PC-3 (cell line): ENCODE measurements around the gene LUC7L. TPM values are rescaled to one million over a fixed set of nuclear protein-coding genes. Genes with fewer than 3 reads are reported as not detected.

Experiments used
- ATAC-seq: fragments of 200-7000 bp; cut with Tn5 transposase; 2 replicates; pipeline ENCODE4 v1.9.1; 2020; ENCODE audit warnings: mild to moderate bottlenecking, moderate library complexity
- BruUV-seq: library from RNA; stranded (reverse); fragments of 400-500 nt; replicated peaks from 2 replicates; lab custom pipeline; 2021; lab: Mats Ljungman, UMichigan
- CTCF ChIA-PET: fragments of 300-600 bp; sonication (Branson Sonifier 250); formaldehyde crosslinking; loops from one replicate; lab custom pipeline; 2022; ENCODE audit warnings: antibody characterized with exemption; lab: Charles Lee
- POLR2A ChIA-PET: fragments of 300-600 bp; sonication (Branson Sonifier 250); formaldehyde crosslinking; loops from one replicate; lab custom pipeline; 2022; ENCODE audit warnings: antibody characterized with exemption; ENCODE audit not compliant: unreplicated experiment; lab: Charles Lee
- DNase-seq: peaks from one replicate; pipeline ENCODE4 v3.0.0-alpha.2; 2015
- H2AFZ ChIP-seq: fragments of 300-600 bp; sonication (generic); 2 replicates; pipeline ENCODE4 v1.6.0; 2016; ENCODE audit warnings: antibody characterized with exemption, low read length
- H3F3A ChIP-seq: fragments of 300-600 bp; sonication (generic); one replicate; pipeline ENCODE4 v1.6.0; 2017; ENCODE audit warnings: antibody characterized with exemption, low read length, control low read depth, mild to moderate bottlenecking; ENCODE audit not compliant: unreplicated experiment
- H3K27ac ChIP-seq: fragments of 300-600 bp; sonication (generic); 2 replicates; pipeline ENCODE4 v1.5.1; 2016; ENCODE audit warnings: mild to moderate bottlenecking, low read length
- H3K27me3 ChIP-seq: fragments of 300-600 bp; sonication (generic); 2 replicates; pipeline ENCODE4 v1.6.1; 2016; ENCODE audit warnings: low read length, mixed read lengths
- H3K36me3 ChIP-seq: fragments of 300-600 bp; sonication (generic); 2 replicates; pipeline ENCODE4 v1.6.1; 2016; ENCODE audit warnings: low read depth, mixed run types, low read length, mixed read lengths
- H3K4me1 ChIP-seq: fragments of 300-600 bp; sonication (generic); 2 replicates; pipeline ENCODE4 v1.5.1; 2016; ENCODE audit warnings: low read length; ENCODE audit not compliant: insufficient read depth
- H3K4me2 ChIP-seq: fragments of 300-600 bp; sonication (generic); 2 replicates; pipeline ENCODE4 v1.6.0; 2016; ENCODE audit warnings: low read length
- H3K4me3 ChIP-seq: fragments of 300-600 bp; sonication (generic); 2 replicates; pipeline ENCODE4 v1.5.1; 2016; ENCODE audit warnings: mild to moderate bottlenecking, low read length, mixed read lengths
- H3K79me2 ChIP-seq: fragments of 300-600 bp; sonication (generic); 2 replicates; pipeline ENCODE4 v1.6.1; 2017; ENCODE audit warnings: low read length, mixed read lengths
- H3K9ac ChIP-seq: fragments of 300-600 bp; sonication (generic); 2 replicates; pipeline ENCODE4 v1.6.0; 2016; ENCODE audit warnings: mild to moderate bottlenecking, low read length
- H3K9me2 ChIP-seq: fragments of 300-600 bp; sonication (generic); replicated peaks from 2 replicates; pipeline ENCODE4 v1.6.1; 2016; ENCODE audit warnings: mixed run types, low read length, mixed read lengths
- H3K9me3 ChIP-seq: fragments of 300-600 bp; sonication (generic); 2 replicates; pipeline ENCODE4 v1.6.1; 2016; ENCODE audit warnings: low read length, mixed read lengths
- H4K20me1 ChIP-seq: fragments of 300-600 bp; sonication (generic); 2 replicates; pipeline ENCODE4 v1.6.1; 2016; ENCODE audit warnings: low read length, mixed read lengths
- EZH2 ChIP-seq: fragments of 300-600 bp; sonication (generic); IDR thresholded peaks from one replicate; pipeline ENCODE4 v1.6.1; 2017; ENCODE audit warnings: antibody characterized with exemption, mild to moderate bottlenecking, low read length; ENCODE audit not compliant: unreplicated experiment
- EZH2phosphoT487 ChIP-seq: fragments of 300-600 bp; sonication (generic); IDR thresholded peaks from 2 replicates; pipeline ENCODE4 v1.6.1; 2018; ENCODE audit warnings: mild to moderate bottlenecking, antibody characterized with exemption, low read length, borderline replicate concordance
- intact Hi-C: fragments of 100-400 bp; cut with micrococcal nuclease; formaldehyde crosslinking; loops from 2 replicates; pipeline ENCODE4 v1.9.0; 2023
- total RNA-seq: library from RNA; depleted of rRNA; stranded (reverse); fragments of >200 nt; gene quantifications from 2 replicates; pipeline ENCODE4 v1.2.3, GENCODE V29; 2014
- TF ChIP-seq, protein P1 (sequence below): fragments of 300-600 bp; sonication (generic); conservative IDR thresholded peaks from 2 replicates; pipeline ENCODE4 v1.5.1; 2017; ENCODE audit warnings: antibody characterized with exemption, low read depth, mild to moderate bottlenecking, low read length

Gene LUC7L
- total RNA-seq, 1 experiment from 2014 or later, result 46.0 TPM

DNA sequence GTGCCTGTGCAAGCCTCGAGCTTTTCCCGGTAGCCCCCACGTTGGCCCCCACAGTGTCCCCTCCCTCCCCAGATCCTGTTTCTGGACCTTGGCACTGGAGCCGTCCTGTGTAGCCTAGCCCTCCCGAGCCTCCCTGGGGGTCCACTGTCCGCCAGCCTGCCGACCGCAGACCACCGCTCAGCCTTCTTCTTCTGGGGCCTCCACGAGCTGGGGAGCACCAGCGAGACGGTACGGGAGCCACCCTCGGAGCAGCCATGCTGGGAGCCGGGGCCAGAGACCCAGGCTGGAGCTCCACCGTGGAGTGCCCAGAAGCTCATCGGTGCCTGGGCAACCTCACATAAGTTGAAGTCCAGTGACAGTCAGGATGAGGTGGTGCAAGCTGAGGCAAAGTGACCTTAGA is 34.7 kb upstream of the LUC7L start:
- CTCF ChIA-PET, result no interaction called here
- Histone ChIP-seq H3K36me3 (no peaks in the 10 kb centered on the region), H4K20me1 (no peaks in the 10 kb centered on the region), H3F3A (no peaks in the 10 kb centered on the region), H3K9ac (no peak overlapping the region), H2AFZ (no peak overlapping the region), H3K9me3 (no peaks in the 10 kb centered on the region), H3K79me2 (no peaks in the 10 kb centered on the region), H3K27me3 (no peaks in the 10 kb centered on the region), H3K4me1 (no peaks in the 10 kb centered on the region), H3K4me3 (no peak overlapping the region), H3K4me2 (no peak overlapping the region), H3K27ac (no peak overlapping the region), H3K9me2 (no peaks in the 10 kb centered on the region)
- POLR2A ChIA-PET, result no interaction called here
- TF ChIP-seq, protein P1, sequence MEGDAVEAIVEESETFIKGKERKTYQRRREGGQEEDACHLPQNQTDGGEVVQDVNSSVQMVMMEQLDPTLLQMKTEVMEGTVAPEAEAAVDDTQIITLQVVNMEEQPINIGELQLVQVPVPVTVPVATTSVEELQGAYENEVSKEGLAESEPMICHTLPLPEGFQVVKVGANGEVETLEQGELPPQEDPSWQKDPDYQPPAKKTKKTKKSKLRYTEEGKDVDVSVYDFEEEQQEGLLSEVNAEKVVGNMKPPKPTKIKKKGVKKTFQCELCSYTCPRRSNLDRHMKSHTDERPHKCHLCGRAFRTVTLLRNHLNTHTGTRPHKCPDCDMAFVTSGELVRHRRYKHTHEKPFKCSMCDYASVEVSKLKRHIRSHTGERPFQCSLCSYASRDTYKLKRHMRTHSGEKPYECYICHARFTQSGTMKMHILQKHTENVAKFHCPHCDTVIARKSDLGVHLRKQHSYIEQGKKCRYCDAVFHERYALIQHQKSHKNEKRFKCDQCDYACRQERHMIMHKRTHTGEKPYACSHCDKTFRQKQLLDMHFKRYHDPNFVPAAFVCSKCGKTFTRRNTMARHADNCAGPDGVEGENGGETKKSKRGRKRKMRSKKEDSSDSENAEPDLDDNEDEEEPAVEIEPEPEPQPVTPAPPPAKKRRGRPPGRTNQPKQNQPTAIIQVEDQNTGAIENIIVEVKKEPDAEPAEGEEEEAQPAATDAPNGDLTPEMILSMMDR, result no peak
- TF ChIP-seq EZH2, result no peak
- TF ChIP-seq EZH2phosphoT487, result no peak
- BruUV-seq, result no TSS peak
- no peak for ATAC-seq
- DNase-seq, result no peak
- intact Hi-C loops, result no loop called here

- intact Hi-C loops, result no loop called here
- POLR2A ChIA-PET, result no interaction called here
- CTCF ChIA-PET, result no interaction called here
Observed at GRCh38 chr16:263182-263774, 34.0 kb upstream of the LUC7L start.

More at GRCh38 chr16:263182-263774, 34.0 kb upstream of the LUC7L start:
- Histone ChIP-seq H3K9me3 (no peaks in the 10 kb centered on the region), H2AFZ (no peak overlapping the region), H3K9ac (no peak overlapping the region), H3K9me2 (no peaks in the 10 kb centered on the region), H3F3A (no peaks in the 10 kb centered on the region), H3K27ac (no peak overlapping the region), H3K27me3 (no peaks in the 10 kb centered on the region), H4K20me1 (no peaks in the 10 kb centered on the region), H3K4me3 (no peak overlapping the region), H3K4me2 (no peak overlapping the region), H3K36me3 (no peaks in the 10 kb centered on the region), H3K4me1 (no peaks in the 10 kb centered on the region), H3K79me2 (no peaks in the 10 kb centered on the region)
- TF ChIP-seq, protein P1, result no peak
- TF ChIP-seq EZH2 (no peak), EZH2phosphoT487 (no peak)
- DNase-seq, result no peak
- ATAC-seq, result no peak
- no TSS peak for BruUV-seq
